Naive thymus-derived CD4-positive, alpha-beta T cell (primary cell): ENCODE results near the gene ZBTB34. TPM values are rescaled to one million over a fixed set of nuclear protein-coding genes. Genes with fewer than 3 reads are reported as not detected.

Experiments
- ATAC-seq: fragments of 150-1000 bp; cut with Tn5 transposase; 2 replicates; pipeline ENCODE4 v1.10.0; 2021; ENCODE audit warnings: mild to moderate bottlenecking, moderate library complexity
- CTCF ChIA-PET: fragments of 350-600 bp; sonication (Branson Sonifier 250); formaldehyde crosslinking; loops from one replicate; lab custom pipeline; 2021; ENCODE audit warnings: antibody characterized with exemption; lab: Charles Lee
- POLR2A ChIA-PET: fragments of 350-600 bp; sonication (Branson Sonifier 250); formaldehyde crosslinking; loops from one replicate; lab custom pipeline; 2021; ENCODE audit warnings: antibody characterized with exemption, inconsistent platforms; lab: Charles Lee
- DNase-seq, 9 donors: peaks; one replicate each; pipeline versions ENCODE4 v3.0.0 to v3.0.0-alpha.2; 2020 to 2022; ENCODE audit warnings: mixed read lengths in 1 of 9
- H3K27ac ChIP-seq: one replicate; pipeline ENCODE4 v1.7.0; 2013; ENCODE audit warnings: mild to moderate bottlenecking, low read depth, low read length, moderate library complexity
- H3K27me3 ChIP-seq, 2 donors: one replicate each; pipeline ENCODE4 v1.7.0; 2013; ENCODE audit warnings: low read length in 2 of 2, mild to moderate bottlenecking in 2 of 2, moderate library complexity in 2 of 2; ENCODE audit not compliant: control insufficient read depth in 2 of 2, insufficient read depth in 2 of 2
- H3K36me3 ChIP-seq, 3 experiments: 1 replicate in 2 of 3; 2 replicates in 1 of 3; pipeline ENCODE4 v1.7.0; 2013; ENCODE audit warnings: low read length in 3 of 3, mild to moderate bottlenecking in 3 of 3, moderate library complexity in 1 of 3; ENCODE audit not compliant: insufficient read depth in 3 of 3, control insufficient read depth in 2 of 3
- H3K4me1 ChIP-seq, 2 donors: one replicate each; pipeline ENCODE4 v1.7.0; 2013; ENCODE audit warnings: low read length in 2 of 2, mild to moderate bottlenecking in 2 of 2, moderate library complexity in 1 of 2; ENCODE audit not compliant: control insufficient read depth in 2 of 2, insufficient read depth in 2 of 2
- H3K4me3 ChIP-seq: 2 replicates; pipeline ENCODE4 v1.7.0; 2013; ENCODE audit warnings: mild to moderate bottlenecking, low read length
- H3K9me3 ChIP-seq, 3 experiments: 1 replicate in 2 of 3; 2 replicates in 1 of 3; pipeline ENCODE4 v1.7.0; 2013; ENCODE audit warnings: low read length in 3 of 3; ENCODE audit not compliant: control insufficient read depth in 2 of 3
- H3K27ac Mint-ChIP-seq, 9 donors: one replicate each; pipeline ENCODE4 v1.8.0; 2020 to 2022; ENCODE audit warnings: mixed read lengths in 9 of 9, mild to moderate bottlenecking in 8 of 9, moderate library complexity in 5 of 9, inconsistent platforms in 2 of 9
- H3K27me3 Mint-ChIP-seq, 5 donors: one replicate each; pipeline ENCODE4 v1.8.0; 2021 to 2022; ENCODE audit warnings: mixed read lengths in 5 of 5, mild to moderate bottlenecking in 1 of 5
- H3K36me3 Mint-ChIP-seq, 5 donors: one replicate each; pipeline ENCODE4 v1.8.0; 2020 to 2022; ENCODE audit warnings: mixed read lengths in 5 of 5, mild to moderate bottlenecking in 3 of 5, inconsistent platforms in 1 of 5
- H3K4me1 Mint-ChIP-seq, 7 donors: one replicate each; pipeline ENCODE4 v1.8.0; 2020 to 2022; ENCODE audit warnings: mixed read lengths in 7 of 7, mild to moderate bottlenecking in 3 of 7, inconsistent platforms in 1 of 7
- H3K4me3 Mint-ChIP-seq, 10 donors: one replicate each; pipeline ENCODE4 v1.8.0; 2020 to 2022; ENCODE audit warnings: mild to moderate bottlenecking in 10 of 10, mixed read lengths in 10 of 10, moderate library complexity in 6 of 10, inconsistent platforms in 2 of 10
- H3K9me3 Mint-ChIP-seq, 11 donors: one replicate each; pipeline ENCODE4 v1.8.0; 2020 to 2022; ENCODE audit warnings: mixed read lengths in 11 of 11, mild to moderate bottlenecking in 4 of 11, inconsistent platforms in 1 of 11, moderate library complexity in 1 of 11
- intact Hi-C, 2 donors: fragments of 100-400 bp; cut with micrococcal nuclease; formaldehyde crosslinking; loops; one replicate each; pipeline ENCODE4 v1.15.1; 2023
- polyA plus RNA-seq, 2 donors: library from polyadenylated mRNA; unstranded; fragments of 300-500 nt; fragmentation: Illumina TruSeq; gene quantifications; one replicate each; pipeline ENCODE4 v1.2.3, GENCODE V29; 2021
- total RNA-seq, 6 experiments: library from RNA in 5 of 6; stranded (reverse) in 5 of 6; gene quantifications; 1 replicate in 5 of 6; 2 replicates in 1 of 6; pipeline ENCODE4 v1.2.3 and lab custom pipeline; 2021 to 2026

The ZBTB34 gene
- total and polyA plus RNA-seq, 7 experiments from 2014 or later, result 0.73 to 9.4 (median 8.4) TPM

DNA sequence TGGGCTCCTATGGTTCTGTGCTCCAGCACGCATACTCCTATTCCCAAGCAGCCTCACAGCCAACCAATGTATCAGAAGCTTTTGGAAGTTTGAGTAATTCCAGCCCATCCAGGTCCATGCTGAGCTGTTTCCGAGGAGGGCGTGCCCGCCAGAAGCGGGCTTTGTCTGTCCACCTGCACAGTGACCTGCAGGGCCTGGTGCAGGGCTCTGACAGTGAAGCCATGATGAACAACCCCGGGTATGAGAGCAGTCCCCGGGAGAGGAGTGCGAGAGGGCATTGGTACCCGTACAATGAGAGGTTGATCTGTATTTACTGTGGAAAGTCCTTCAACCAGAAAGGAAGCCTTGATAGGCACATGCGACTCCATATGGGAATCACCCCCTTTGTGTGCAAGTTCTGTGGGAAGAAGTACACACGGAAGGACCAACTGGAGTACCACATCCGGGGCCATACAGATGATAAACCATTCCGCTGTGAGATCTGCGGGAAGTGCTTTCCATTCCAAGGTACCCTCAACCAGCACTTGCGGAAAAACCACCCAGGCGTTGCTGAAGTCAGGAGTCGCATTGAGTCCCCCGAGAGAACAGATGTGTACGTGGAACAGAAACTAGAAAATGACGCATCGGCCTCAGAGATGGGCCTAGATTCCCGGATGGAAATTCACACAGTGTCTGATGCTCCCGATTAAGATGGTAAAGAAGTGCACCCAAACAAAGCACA, 19.9 kb downstream of the ZBTB34 start:
- no peak overlapping the region for H3K27ac Mint-ChIP-seq
- no peaks in the 10 kb centered on the region for H3K27me3 Mint-ChIP-seq

DNA sequence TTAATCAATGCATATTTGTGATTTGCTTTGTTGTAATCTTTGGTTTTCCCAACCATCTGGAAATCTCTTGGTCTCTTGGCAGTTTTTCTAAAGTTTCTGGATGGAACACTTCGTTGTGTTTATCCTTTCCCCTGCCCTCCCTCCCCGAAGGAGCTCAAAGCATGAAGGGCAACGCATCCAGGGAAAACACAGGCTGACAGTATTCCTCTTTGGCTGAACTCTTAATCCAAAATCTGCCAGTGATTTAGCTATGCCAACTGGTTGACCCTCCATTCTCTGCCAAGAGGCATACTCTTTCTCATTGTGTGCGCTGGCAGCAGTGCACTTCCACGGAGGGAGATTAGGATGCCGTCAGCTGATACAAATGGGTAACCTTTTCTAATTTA, 20.5 kb downstream of the ZBTB34 start:
- H3K9me3 Mint-ChIP-seq, result peaks cover 0 to 1% (median 0%) of the 10 kb centered on the region in 11 donors
- no peaks in the 10 kb centered on the region for H3K9me3 ChIP-seq
- no peaks in the 10 kb centered on the region for H3K27me3 ChIP-seq
- ATAC-seq (no peak), DNase-seq (no peak)
- no peak overlapping the region for H3K4me3 ChIP-seq
- no peak overlapping the region for H3K4me3 Mint-ChIP-seq
- CTCF ChIA-PET, result no interaction called here
- POLR2A ChIA-PET, result no interaction called here
- H3K27ac ChIP-seq, result no peak overlapping the region
- intact Hi-C loops, result no loop called here
- no peak overlapping the region for H3K27ac Mint-ChIP-seq
- no peaks in the 10 kb centered on the region for H3K27me3 Mint-ChIP-seq
- peaks cover 0 to 9% of the 10 kb centered on the region in 2 donors for H3K4me1 ChIP-seq
- peaks cover 17 to 27% (median 20%) of the 10 kb centered on the region in 7 donors for H3K4me1 Mint-ChIP-seq
- peaks cover 7 to 28% (median 16%) of the 10 kb centered on the region in 5 donors for H3K36me3 Mint-ChIP-seq
- H3K36me3 ChIP-seq, result peaks cover 0 to 19% (median 9%) of the 10 kb centered on the region in 3 experiments

More for the DNA sequence above, 19.9 kb downstream of the ZBTB34 start:
- Histone ChIP-seq H3K27me3 (no peaks in the 10 kb centered on the region), H3K4me1 (peaks cover 0 to 9% of the 10 kb centered on the region in 2 donors), H3K4me3 (no peak overlapping the region), H3K27ac (no peak overlapping the region), H3K9me3 (no peaks in the 10 kb centered on the region), H3K36me3 (peaks cover 0 to 19% (median 9%) of the 10 kb centered on the region in 3 experiments)
- ChIA-PET POLR2A (no interaction called here), CTCF (no interaction called here)
- peaks cover 20 to 33% (median 23%) of the 10 kb centered on the region in 7 donors for H3K4me1 Mint-ChIP-seq
- ATAC-seq (no peak), DNase-seq (no peak)
- peaks cover 0 to 1% (median 0%) of the 10 kb centered on the region in 11 donors for H3K9me3 Mint-ChIP-seq
- H3K4me3 Mint-ChIP-seq, result no peak overlapping the region
- intact Hi-C loops, result no loop called here
- H3K36me3 Mint-ChIP-seq, result peaks cover 7 to 28% (median 16%) of the 10 kb centered on the region in 5 donors

- H3K27me3 Mint-ChIP-seq, result no peaks in the 10 kb centered on the region
- H3K4me1 Mint-ChIP-seq, result peaks cover 0 to 10% (median 8%) of the 10 kb centered on the region in 7 donors
- H3K36me3 Mint-ChIP-seq, result peaks cover 7 to 28% (median 16%) of the 10 kb centered on the region in 5 donors
- no peak overlapping the region for H3K27ac Mint-ChIP-seq
- DNase-seq (no peak), ATAC-seq (no peak)
- no peak overlapping the region for H3K4me3 Mint-ChIP-seq
- ChIA-PET POLR2A (no interaction called here), CTCF (no interaction called here)
- peaks cover 0 to 3% of the 10 kb centered on the region in 2 donors for H3K4me1 ChIP-seq
- H3K27ac ChIP-seq, result no peak overlapping the region
- H3K27me3 ChIP-seq, result no peaks in the 10 kb centered on the region
- H3K9me3 ChIP-seq, result no peaks in the 10 kb centered on the region
- intact Hi-C loops, result no loop called here
- no peak overlapping the region for H3K4me3 ChIP-seq
- peaks cover 0 to 19% (median 9%) of the 10 kb centered on the region in 3 experiments for H3K36me3 ChIP-seq
- H3K9me3 Mint-ChIP-seq, result peaks cover 0 to 1% (median 0%) of the 10 kb centered on the region in 11 donors
Measured at GRCh38 chr9:126882746-126883145, 22.3 kb downstream of the ZBTB34 start.

DNA sequence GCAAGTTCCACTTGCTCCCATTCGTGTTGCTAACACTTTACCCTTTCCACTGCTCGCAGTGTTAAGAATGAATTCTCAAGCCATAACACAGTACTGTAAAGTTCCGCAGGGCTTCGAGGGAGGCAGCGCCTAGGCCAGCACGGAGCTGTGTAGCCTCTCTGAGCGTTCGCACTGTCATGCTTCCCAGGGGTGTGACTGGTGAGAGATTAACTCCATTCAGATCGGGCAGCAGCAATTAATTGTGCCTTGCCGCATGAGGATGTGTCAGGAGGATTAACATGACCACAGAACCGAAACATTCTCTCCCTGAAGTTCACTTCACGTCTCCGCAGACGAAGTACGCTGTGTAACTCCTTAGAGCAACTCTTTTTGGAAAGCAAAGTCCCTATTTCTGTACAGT, 23.2 kb downstream of the ZBTB34 start:
- intact Hi-C loops, result loop anchor here in 1 of 2 donors (2.0 kb wide), 1 partner anchor 25 kb away; no protein-coding TSS in a partner anchor
- ATAC-seq (no peak), DNase-seq (no peak)
- ChIA-PET POLR2A (interaction anchor here (0.7 kb wide), 1 partner anchor 533 kb away, joined by 3 read pairs; no protein-coding TSS in a partner anchor), CTCF (no interaction called here)
- Histone ChIP-seq H3K27me3 (no peaks in the 10 kb centered on the region), H3K27ac (no peak overlapping the region), H3K36me3 (peaks cover 0 to 19% (median 9%) of the 10 kb centered on the region in 3 experiments), H3K9me3 (no peaks in the 10 kb centered on the region), H3K4me1 (no peaks in the 10 kb centered on the region), H3K4me3 (no peak overlapping the region)
- no peaks in the 10 kb centered on the region for H3K27me3 Mint-ChIP-seq
- peaks cover 6 to 28% (median 16%) of the 10 kb centered on the region in 5 donors for H3K36me3 Mint-ChIP-seq
- peaks cover 0 to 7% (median 5%) of the 10 kb centered on the region in 7 donors for H3K4me1 Mint-ChIP-seq
- H3K9me3 Mint-ChIP-seq, result peaks cover 0 to 1% (median 0%) of the 10 kb centered on the region in 11 donors
- no peak overlapping the region for H3K27ac Mint-ChIP-seq
- H3K4me3 Mint-ChIP-seq, result no peak overlapping the region

GRCh38 chr9:126885131-126885641, 24.7 kb downstream of the ZBTB34 start:
- POLR2A ChIA-PET, result no interaction called here
- Histone ChIP-seq H3K27ac (no peak overlapping the region), H3K36me3 (peaks cover 0 to 9% (median 1%) of the 10 kb centered on the region in 3 experiments), H3K9me3 (no peaks in the 10 kb centered on the region), H3K4me1 (no peaks in the 10 kb centered on the region), H3K27me3 (no peaks in the 10 kb centered on the region), H3K4me3 (no peak overlapping the region)
- no peak overlapping the region for H3K4me3 Mint-ChIP-seq
- peaks cover 0 to 7% (median 2%) of the 10 kb centered on the region in 7 donors for H3K4me1 Mint-ChIP-seq
- no peak for DNase-seq
- ATAC-seq, result peak; percentile 37
- peaks cover 0 to 14% (median 6%) of the 10 kb centered on the region in 5 donors for H3K36me3 Mint-ChIP-seq
- H3K27me3 Mint-ChIP-seq, result no peaks in the 10 kb centered on the region
- intact Hi-C loops, result loop anchor here in 1 of 2 donors (2.0 kb wide), 1 partner anchor 24 kb away; no protein-coding TSS in a partner anchor
- peaks cover 0 to 1% (median 0%) of the 10 kb centered on the region in 11 donors for H3K9me3 Mint-ChIP-seq
- H3K27ac Mint-ChIP-seq, result no peak overlapping the region
- CTCF ChIA-PET, result no interaction called here

DNA sequence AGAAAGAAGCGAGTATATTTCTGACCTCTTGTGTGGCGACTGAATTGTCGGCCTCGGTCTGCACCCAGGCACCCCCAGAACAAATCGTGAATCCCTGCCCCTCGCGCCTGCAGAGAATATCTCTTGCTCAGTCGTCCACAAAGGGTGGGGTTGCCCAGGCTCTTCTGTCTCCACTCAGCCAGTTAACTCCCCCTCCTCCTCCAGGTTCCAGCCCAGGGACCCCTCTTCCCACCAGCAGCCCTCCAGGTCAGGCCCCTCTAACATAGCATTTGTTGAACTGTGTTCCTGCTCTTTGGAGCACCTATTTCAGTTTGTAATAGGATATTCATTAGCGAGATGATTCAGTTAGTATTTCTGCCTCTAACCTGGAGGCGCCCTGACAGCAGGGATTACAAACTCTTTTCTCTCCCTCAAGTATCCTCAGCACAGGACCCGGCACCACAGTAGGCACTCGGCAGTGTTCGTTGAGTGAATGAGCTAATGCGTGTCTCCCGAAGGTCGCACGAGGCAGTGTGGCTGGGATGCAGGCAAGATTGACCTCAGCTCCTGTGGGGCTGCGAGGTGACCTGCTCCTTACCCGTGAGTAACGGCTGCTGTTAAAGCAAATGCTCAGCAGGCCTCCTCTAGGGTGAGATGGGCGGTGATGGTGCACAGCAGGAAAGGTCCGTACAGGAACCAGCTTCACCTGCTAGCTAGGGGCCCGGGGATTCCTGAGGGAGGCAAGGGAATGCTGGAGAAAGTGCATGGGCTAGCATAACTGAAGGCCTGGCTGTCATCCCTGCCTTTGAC, 25.8 kb downstream of the ZBTB34 start:
- ChIA-PET CTCF (no interaction called here), POLR2A (no interaction called here)
- no peak overlapping the region for H3K4me3 Mint-ChIP-seq
- peaks cover 0 to 7% (median 2%) of the 10 kb centered on the region in 7 donors for H3K4me1 Mint-ChIP-seq
- no peak overlapping the region for H3K27ac ChIP-seq
- H3K36me3 Mint-ChIP-seq, result peaks cover 0 to 6% (median 0%) of the 10 kb centered on the region in 5 donors
- no peak overlapping the region for H3K4me3 ChIP-seq
- peaks cover 0 to 1% (median 0%) of the 10 kb centered on the region in 11 donors for H3K9me3 Mint-ChIP-seq
- peak overlapping the region in 2 of 9 donors; percentile 28 to 62 for H3K27ac Mint-ChIP-seq
- no peak for ATAC-seq
- H3K27me3 ChIP-seq, result no peaks in the 10 kb centered on the region
- intact Hi-C loops, result no loop called here
- no peaks in the 10 kb centered on the region for H3K9me3 ChIP-seq
- H3K27me3 Mint-ChIP-seq, result no peaks in the 10 kb centered on the region
- no peaks in the 10 kb centered on the region for H3K36me3 ChIP-seq
- DNase-seq, result no peak
- no peaks in the 10 kb centered on the region for H3K4me1 ChIP-seq
